GM06990 (cell line): ENCODE measurements around the gene PKP3.

Source experiments
- DNase-seq: peaks from one replicate; pipeline ENCODE4 v3.0.0-alpha.2; 2011; ENCODE audit not compliant: insufficient read length; ENCODE audit errors: extremely low read depth
- H3K27me3 ChIP-seq: replicated peaks from 2 replicates; pipeline ENCODE4 v1.6.0; 2011; ENCODE audit warnings: low read length; ENCODE audit not compliant: control insufficient read depth, insufficient read depth
- H3K36me3 ChIP-seq: 2 replicates; pipeline ENCODE4 v1.5.1; 2011; ENCODE audit warnings: low read length; ENCODE audit not compliant: control insufficient read depth, insufficient read depth
- H3K4me3 ChIP-seq: replicated peaks from 2 replicates; pipeline ENCODE4 v1.5.1; 2011; ENCODE audit warnings: low read depth, mild to moderate bottlenecking, control low read depth, low read length
- CTCF ChIP-seq: IDR thresholded peaks from 2 replicates; pipeline ENCODE4 v1.5.1; 2011; ENCODE audit warnings: low read length, control low read depth, mild to moderate bottlenecking, inconsistent platforms; ENCODE audit not compliant: insufficient read depth, poor library complexity, severe bottlenecking

The PKP3 gene

GRCh38 chr11:412641-413119, 18.7 kb downstream of the PKP3 start:
- TF ChIP-seq CTCF, result no peak

GRCh38 chr11:413120-414081, 19.4 kb downstream of the PKP3 start:
- Histone ChIP-seq H3K36me3 (no peaks in the 10 kb centered on the region), H3K4me3 (no peak overlapping the region), H3K27me3 (no peaks in the 10 kb centered on the region; the same call in 1 of the 2 replicates)
- TF ChIP-seq CTCF, result no peak
- peak; percentile 9 for DNase-seq

More at GRCh38 chr11:412641-413119, 18.7 kb downstream of the PKP3 start:
- H3K4me3 ChIP-seq, result no peak overlapping the region
- peak; percentile 12 for DNase-seq
- H3K36me3 ChIP-seq, result no peaks in the 10 kb centered on the region
- H3K27me3 ChIP-seq, result no peaks in the 10 kb centered on the region; the same call in 1 of the 2 replicates

- Histone ChIP-seq H3K27me3 (no peaks in the 10 kb centered on the region; the same call in 1 of the 2 replicates), H3K36me3 (no peaks in the 10 kb centered on the region), H3K4me3 (no peak overlapping the region; the same call in 1 of the 2 replicates)
- DNase-seq, result no peak
- no peak for TF ChIP-seq CTCF
Observed at GRCh38 chr11:414318-414857, 20.4 kb downstream of the PKP3 start.

GRCh38 chr11:415640-416041, 21.6 kb downstream of the PKP3 start:
- no peak for TF ChIP-seq CTCF
- Histone ChIP-seq H3K36me3 (no peaks in the 10 kb centered on the region), H3K4me3 (no peak overlapping the region), H3K27me3 (no peaks in the 10 kb centered on the region; the same call in 1 of the 2 replicates)
- no peak for DNase-seq

- H3K4me3 ChIP-seq, result peak overlapping the region; percentile 58
- H3K27me3 ChIP-seq, result no peaks in the 10 kb centered on the region; the same call in 1 of the 2 replicates
- DNase-seq, result no peak
- TF ChIP-seq CTCF, result no peak
- H3K36me3 ChIP-seq, result no peaks in the 10 kb centered on the region
Observed at GRCh38 chr11:416051-416756, 22.2 kb downstream of the PKP3 start.
